Raji (cell line): ENCODE results near the gene HECTD1.
A peak's percentile ranks its signal among the peaks of the same experiment; 100 is the strongest.

ENCODE experiments used
- POLR2A ChIP-seq: IDR thresholded peaks from 2 replicates; pipeline ENCODE4 v1.6.1; 2011; ENCODE audit warnings: low read depth, low read length, control low read depth; ENCODE audit not compliant: insufficient read depth

The HECTD1 gene

GRCh38 chr14:31207755-31208545, at the start of gene HECTD1:
TSS of gene HECTD1 (minus strand) at chr14:31207793. CDS start at chr14:31205936, 1,857 bp downstream.
- TF ChIP-seq POLR2A = peak; percentile 87

GRCh38 chr14:31257244-31257553, 49.6 kb upstream of the HECTD1 start:
- TF ChIP-seq POLR2A = no peak

GRCh38 chr14:31256534-31257243, 49.1 kb upstream of the HECTD1 start:
- no peak for TF ChIP-seq POLR2A

GRCh38 chr14:31255286-31255685, 47.7 kb upstream of the HECTD1 start:
- TF ChIP-seq POLR2A = no peak

- no peak for TF ChIP-seq POLR2A
Measured at GRCh38 chr14:31253746-31254471, 46.3 kb upstream of the HECTD1 start.

- no peak for TF ChIP-seq POLR2A
Measured at GRCh38 chr14:31252865-31253264, 45.3 kb upstream of the HECTD1 start.

GRCh38 chr14:31251028-31251958, 43.7 kb upstream of the HECTD1 start:
- TF ChIP-seq POLR2A = no peak

GRCh38 chr14:31244626-31245025, 37.0 kb upstream of the HECTD1 start:
- no peak for TF ChIP-seq POLR2A

- TF ChIP-seq POLR2A = no peak
Measured at GRCh38 chr14:31243860-31244259, 36.3 kb upstream of the HECTD1 start.

- no peak for TF ChIP-seq POLR2A
Measured at GRCh38 chr14:31241450-31242114, 34.0 kb upstream of the HECTD1 start.

- no peak for TF ChIP-seq POLR2A
Measured at GRCh38 chr14:31239741-31240140, 32.1 kb upstream of the HECTD1 start.

GRCh38 chr14:31235462-31235861, 27.9 kb upstream of the HECTD1 start:
- TF ChIP-seq POLR2A = no peak

- no peak for TF ChIP-seq POLR2A
Measured at GRCh38 chr14:31232081-31232480, 24.5 kb upstream of the HECTD1 start.

GRCh38 chr14:31230573-31230958, 23.0 kb upstream of the HECTD1 start:
- TF ChIP-seq POLR2A = no peak
